DND-41 (cell line): ENCODE measurements around the gene C2CD3.

Source experiments
- CTCF ChIP-seq: IDR thresholded peaks from 2 replicates; pipeline ENCODE4 v1.5.1; 2012; ENCODE audit warnings: borderline replicate concordance, low read length, moderate library complexity, mild to moderate bottlenecking; ENCODE audit not compliant: poor library complexity, severe bottlenecking; ENCODE audit errors: extremely low read depth
- EZH2 ChIP-seq: IDR thresholded peaks from 3 replicates; pipeline ENCODE4 v1.6.1; 2012; ENCODE audit warnings: borderline replicate concordance, low read depth, mild to moderate bottlenecking, moderate library complexity, low read length, inconsistent platforms; ENCODE audit not compliant: severe bottlenecking

GRCh38 chr11:74017631-74018030 lies 153.2 kb downstream of the C2CD3 start:
- TF ChIP-seq CTCF (no peak), EZH2 (no peak)
